ENCODE results near the gene SPART.

- TF ChIP-seq POLR2A (IDR thresholded peaks at IDR 0.05; ENCODE audit: low read length) (no peak), ESRRA (IDR thresholded peaks at IDR 0.05; ENCODE audit: borderline replicate concordance, low read length) (no peak), ZC3H11A (IDR thresholded peaks at IDR 0.05) (no peak)
Observed at GRCh38 chr13:36328821-36329220, 17.4 kb downstream of the SPART start.
